Measurements from ENCODE around the gene HOXA9. TPM values are rescaled to one million over a fixed set of nuclear protein-coding genes. Genes with fewer than 3 reads are reported as not detected.

The HOXA9 gene
- total RNA-seq, 1 experiment from 2014 or later: 91.0 TPM

DNA sequence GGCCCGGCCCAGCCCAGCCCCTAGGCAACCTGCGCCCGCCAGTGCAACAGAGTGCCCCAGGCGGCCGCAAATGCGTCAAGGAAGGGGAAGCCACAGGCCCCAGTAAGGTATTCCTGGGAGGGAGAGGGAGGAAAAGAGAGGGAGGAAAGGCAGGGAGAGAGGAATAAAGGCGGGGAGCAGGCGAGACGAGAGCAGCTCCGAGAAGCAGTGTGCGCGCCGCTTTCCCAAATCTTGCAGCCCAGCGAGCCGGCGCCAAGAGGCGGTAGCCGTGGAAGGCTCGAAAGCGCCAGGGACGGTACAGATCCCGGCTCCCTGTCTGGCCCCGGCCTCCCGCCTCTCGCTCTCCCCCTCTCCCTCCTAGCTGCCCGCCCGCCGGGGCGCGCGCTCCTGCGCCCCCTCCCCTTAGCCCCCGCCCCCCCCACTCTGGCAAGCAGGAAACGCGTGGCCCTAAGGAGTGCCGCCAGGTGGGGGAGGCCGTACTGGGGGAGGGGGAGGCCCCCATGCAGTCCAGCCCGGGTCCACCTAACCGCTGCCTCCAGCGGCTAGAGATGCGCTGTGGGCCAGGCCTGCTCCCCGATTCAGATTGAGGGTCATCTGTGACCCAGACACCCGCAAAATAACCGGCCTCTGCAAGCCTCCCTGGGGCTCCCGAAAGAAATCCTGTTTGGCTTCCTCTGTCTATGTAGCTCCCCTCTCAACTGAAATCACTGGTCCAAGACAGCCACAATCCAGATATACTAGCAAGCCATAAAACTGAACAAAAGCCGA, 4.5 kb upstream of the HOXA9 start:
- Histone ChIP-seq H3K36me3 (ENCODE audit: control insufficient read depth in 1 of 2, insufficient read depth in 2 of 2, low read length in 2 of 2) (no peaks in the 10 kb centered on the region), H3K4me2 (ENCODE audit: low read length) (peak overlapping the region; percentile 97), H3K79me2 (ENCODE audit: insufficient read depth, low read length) (peaks cover 98% of the 10 kb centered on the region), H3K9me2 (ENCODE audit: insufficient read depth) (no peaks in the 10 kb centered on the region), H3K27ac (ENCODE audit: low read depth, low read length) (peak overlapping the region; percentile 91), H3K9me3 (ENCODE audit: control insufficient read depth in 1 of 2, insufficient read depth in 1 of 2, low read depth in 1 of 2, low read length in 2 of 2) (no peaks in the 10 kb centered on the region), H3K27me3 (ENCODE audit: insufficient read depth, low read length) (no peaks in the 10 kb centered on the region), H4K20me1 (ENCODE audit: insufficient read depth) (no peaks in the 10 kb centered on the region), H2AFZ (ENCODE audit: low read depth, low read length, poor library complexity, severe bottlenecking) (no peak overlapping the region), H3K4me3 (replicated peaks in 1 of 2; ENCODE audit: low read depth in 1 of 2, low read length in 2 of 2) (peak overlapping the region; percentile 77 to 84), H3K9ac (ENCODE audit: low read length) (peak overlapping the region; percentile 89), H3K4me1 (ENCODE audit: control insufficient read depth in 1 of 2, insufficient read depth in 2 of 2, low read length in 2 of 2) (peaks cover 31 to 76% of the 10 kb centered on the region in 2 experiments)
- no TSS peak for BruUV-seq (replicated peaks)
- ATAC-seq (peak; percentile 5), DNase-seq (ENCODE audit: low read depth, low spot score) (no peak)
- intact Hi-C loops (cut with micrococcal nuclease): loop anchor here (10.0 kb wide), 1 partner anchor 1305 kb away; no protein-coding TSS in a partner anchor
- RAD21 ChIA-PET (ENCODE audit: low non-redundant PET in 1 of 2, low total read pairs in 2 of 2, uncharacterized antibody in 2 of 2, unreplicated experiment in 2 of 2): interaction anchor here in 1 of 2 experiments (0.6 kb wide), 1 partner anchor 9 kb away, joined by 3 read pairs; no protein-coding TSS in a partner anchor
- POLR2A ChIA-PET: interaction anchor here (2.0 to 2.2 kb wide), 2 partner anchors 10 to 19 kb away, joined by 6 to 7 read pairs; no protein-coding TSS in a partner anchor
- TF ChIP-seq FOSL1 (IDR thresholded peaks at IDR 0.05; ENCODE audit: low read depth) (no peak), JUND (IDR thresholded peaks at IDR 0.05) (no peak), CBX3 (IDR thresholded peaks at IDR 0.05; ENCODE audit: low read depth) (no peak), POLR2AphosphoS5 (IDR thresholded peaks at IDR 0.05; ENCODE audit: low read depth, low read length) (peak; percentile 28; the same call in 1 of the 2 replicates), YY1 (IDR thresholded peaks at IDR 0.05; ENCODE audit: extremely low read depth, insufficient replicate concordance, low read depth, low read length) (peak; percentile 4), TCF7L2 (IDR thresholded peaks at IDR 0.05; ENCODE audit: borderline replicate concordance, extremely low read depth, insufficient read depth, insufficient read length) (peak; percentile 52), SRF (IDR thresholded peaks at IDR 0.05; ENCODE audit: low read depth) (no peak), EZH2phosphoT487 (IDR thresholded peaks at IDR 0.05; ENCODE audit: borderline replicate concordance) (no peak), SIN3A (IDR thresholded peaks at IDR 0.05; ENCODE audit: low read depth) (no peak), RAD21 (IDR thresholded peaks at IDR 0.05; ENCODE audit: low read depth) (no peak)
- TF ChIP-seq, protein P1, sequence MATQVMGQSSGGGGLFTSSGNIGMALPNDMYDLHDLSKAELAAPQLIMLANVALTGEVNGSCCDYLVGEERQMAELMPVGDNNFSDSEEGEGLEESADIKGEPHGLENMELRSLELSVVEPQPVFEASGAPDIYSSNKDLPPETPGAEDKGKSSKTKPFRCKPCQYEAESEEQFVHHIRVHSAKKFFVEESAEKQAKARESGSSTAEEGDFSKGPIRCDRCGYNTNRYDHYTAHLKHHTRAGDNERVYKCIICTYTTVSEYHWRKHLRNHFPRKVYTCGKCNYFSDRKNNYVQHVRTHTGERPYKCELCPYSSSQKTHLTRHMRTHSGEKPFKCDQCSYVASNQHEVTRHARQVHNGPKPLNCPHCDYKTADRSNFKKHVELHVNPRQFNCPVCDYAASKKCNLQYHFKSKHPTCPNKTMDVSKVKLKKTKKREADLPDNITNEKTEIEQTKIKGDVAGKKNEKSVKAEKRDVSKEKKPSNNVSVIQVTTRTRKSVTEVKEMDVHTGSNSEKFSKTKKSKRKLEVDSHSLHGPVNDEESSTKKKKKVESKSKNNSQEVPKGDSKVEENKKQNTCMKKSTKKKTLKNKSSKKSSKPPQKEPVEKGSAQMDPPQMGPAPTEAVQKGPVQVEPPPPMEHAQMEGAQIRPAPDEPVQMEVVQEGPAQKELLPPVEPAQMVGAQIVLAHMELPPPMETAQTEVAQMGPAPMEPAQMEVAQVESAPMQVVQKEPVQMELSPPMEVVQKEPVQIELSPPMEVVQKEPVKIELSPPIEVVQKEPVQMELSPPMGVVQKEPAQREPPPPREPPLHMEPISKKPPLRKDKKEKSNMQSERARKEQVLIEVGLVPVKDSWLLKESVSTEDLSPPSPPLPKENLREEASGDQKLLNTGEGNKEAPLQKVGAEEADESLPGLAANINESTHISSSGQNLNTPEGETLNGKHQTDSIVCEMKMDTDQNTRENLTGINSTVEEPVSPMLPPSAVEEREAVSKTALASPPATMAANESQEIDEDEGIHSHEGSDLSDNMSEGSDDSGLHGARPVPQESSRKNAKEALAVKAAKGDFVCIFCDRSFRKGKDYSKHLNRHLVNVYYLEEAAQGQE (IDR thresholded peaks at IDR 0.05; ENCODE audit: low read depth): no peak
- CTCF ChIA-PET: interaction anchor here (0.8 to 6.6 kb wide), 2 partner anchors 10 to 892 kb away, joined by 3 to 32 read pairs; no protein-coding TSS in a partner anchor
